Lower lobe of right lung (tissue), 2 donors: ENCODE results near the gene AFG3L2. TPM values are rescaled to one million over a fixed set of nuclear protein-coding genes. Genes with fewer than 3 reads are reported as not detected.

Source experiments
- ATAC-seq, 2 donors: fragments of 200-7000 bp; cut with Tn5 transposase; one replicate each; pipeline ENCODE4 v1.9.1; 2020 to 2022; ENCODE audit warnings: mild to moderate bottlenecking in 2 of 2, moderate library complexity in 2 of 2
- DNase-seq: peaks from one replicate; pipeline ENCODE4 v3.0.0-alpha.2; 2020
- H3K27ac ChIP-seq: fragments of 200-600 bp; one replicate; pipeline ENCODE4 v1.8.0; 2022
- H3K27me3 ChIP-seq: fragments of 200-600 bp; one replicate; pipeline ENCODE4 v1.8.0; 2022; ENCODE audit warnings: low read depth
- H3K36me3 ChIP-seq: fragments of 200-600 bp; one replicate; pipeline ENCODE4 v1.8.0; 2022; ENCODE audit warnings: mild to moderate bottlenecking
- H3K4me1 ChIP-seq: fragments of 200-600 bp; one replicate; pipeline ENCODE4 v1.8.0; 2022
- H3K4me3 ChIP-seq: fragments of 200-600 bp; one replicate; pipeline ENCODE4 v1.8.0; 2022; ENCODE audit warnings: mild to moderate bottlenecking
- H3K9me3 ChIP-seq: fragments of 200-600 bp; one replicate; pipeline ENCODE4 v1.8.0; 2022
- CTCF ChIP-seq: fragments of 200-600 bp; IDR thresholded peaks from one replicate; pipeline ENCODE4 v1.8.0; 2022; ENCODE audit warnings: antibody characterized with exemption, mild to moderate bottlenecking
- intact Hi-C: fragments of 100-400 bp; cut with DNase I; formaldehyde crosslinking; loops from one replicate; pipeline ENCODE4 v1.11.0; 2022
- total RNA-seq: library from RNA; stranded (reverse); fragmentation: NEBNext Ultra II Directional; extraction: Animal tissue kit (Norgen Biotek cat#: 25700); gene quantifications from one replicate; pipeline ENCODE4 v1.2.1, GENCODE V29; 2021
- donor health status: DM: no; HTN: yes; CAD: no; lungs with severe emphysema.

The AFG3L2 gene
- total RNA-seq, 1 donor from 2014 or later = 31.1 TPM

- H3K27ac ChIP-seq = peak overlapping the region; percentile 86
- ATAC-seq = peak; percentile 94 to 95
- peaks cover 15% of the 10 kb centered on the region for H3K4me1 ChIP-seq
- peak; percentile 86 for DNase-seq
- H3K4me3 ChIP-seq = peak overlapping the region; percentile 48
- H3K27me3 ChIP-seq = peaks cover 34% of the 10 kb centered on the region
- no peaks in the 10 kb centered on the region for H3K9me3 ChIP-seq
- intact Hi-C loops = no loop called here
- no peaks in the 10 kb centered on the region for H3K36me3 ChIP-seq
- TF ChIP-seq CTCF = no peak
Measured at GRCh38 chr18:12287684-12288402, 89.2 kb downstream of the AFG3L2 start.

DNA sequence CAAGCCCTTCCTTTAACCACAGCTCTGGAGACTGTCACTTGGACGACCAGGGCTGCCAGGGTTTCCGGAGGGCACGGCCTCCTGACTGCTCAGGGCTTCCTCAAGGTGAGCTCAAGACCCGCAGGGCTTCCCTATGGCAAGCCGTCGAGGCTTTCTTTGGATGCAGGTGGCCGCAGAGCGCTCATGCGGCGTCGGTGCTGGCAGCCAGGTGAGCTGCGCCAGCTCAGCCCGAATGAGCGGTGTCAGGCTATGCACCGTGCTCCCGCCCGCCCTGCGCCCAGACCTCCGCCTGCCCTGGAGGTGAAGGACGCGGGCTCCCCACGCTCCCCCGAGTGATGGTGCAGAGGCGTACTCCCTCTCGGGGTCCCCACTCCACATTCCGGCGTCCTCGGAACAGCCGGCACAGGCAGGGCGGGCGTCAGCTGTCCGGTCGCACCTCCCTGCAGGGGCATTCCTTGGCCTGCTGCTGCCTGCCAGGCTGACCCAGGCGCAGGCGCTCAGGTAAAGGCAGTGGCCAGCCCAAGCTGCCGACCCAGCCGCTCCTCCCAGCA lies 89.8 kb downstream of the AFG3L2 start:
- peak overlapping the region; percentile 86 for H3K27ac ChIP-seq
- peak overlapping the region; percentile 48 for H3K4me3 ChIP-seq
- H3K4me1 ChIP-seq = peaks cover 15% of the 10 kb centered on the region
- intact Hi-C loops = no loop called here
- H3K27me3 ChIP-seq = peaks cover 34% of the 10 kb centered on the region
- DNase-seq (peak; percentile 66), ATAC-seq (peak; percentile 86 to 89)
- TF ChIP-seq CTCF = no peak
- H3K9me3 ChIP-seq = no peaks in the 10 kb centered on the region
- H3K36me3 ChIP-seq = no peaks in the 10 kb centered on the region

GRCh38 chr18:12283666-12284065 lies 93.4 kb downstream of the AFG3L2 start:
- no peak overlapping the region for H3K27ac ChIP-seq
- peaks cover 11% of the 10 kb centered on the region for H3K4me1 ChIP-seq
- ATAC-seq (no peak), DNase-seq (no peak)
- peaks cover 19% of the 10 kb centered on the region for H3K27me3 ChIP-seq
- no peak for TF ChIP-seq CTCF
- no peaks in the 10 kb centered on the region for H3K9me3 ChIP-seq
- no peak overlapping the region for H3K4me3 ChIP-seq
- intact Hi-C loops = no loop called here
- H3K36me3 ChIP-seq = no peaks in the 10 kb centered on the region

DNA sequence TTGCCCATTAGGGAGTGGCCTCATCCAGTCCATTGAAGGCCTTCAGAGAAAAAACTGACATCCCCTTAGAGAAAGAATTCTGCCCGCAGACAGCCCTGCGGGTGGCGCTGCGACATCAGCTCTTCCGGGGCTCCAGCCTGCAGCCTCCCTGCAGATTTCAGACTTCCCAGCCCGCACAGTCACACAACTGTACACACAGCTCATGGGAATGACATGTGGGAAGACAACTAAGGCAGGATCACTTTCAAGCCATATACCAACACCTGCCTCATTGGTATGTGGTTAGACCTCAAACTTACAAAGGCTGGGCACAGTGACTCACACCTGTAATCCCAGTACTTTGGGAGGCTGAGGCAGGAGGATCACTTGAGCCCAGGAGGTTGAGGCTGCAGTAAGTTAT lies 93.8 kb downstream of the AFG3L2 start:
- Histone ChIP-seq H3K27me3 (peaks cover 15% of the 10 kb centered on the region), H3K4me3 (no peak overlapping the region), H3K4me1 (peaks cover 11% of the 10 kb centered on the region), H3K36me3 (no peaks in the 10 kb centered on the region), H3K9me3 (no peaks in the 10 kb centered on the region), H3K27ac (no peak overlapping the region)
- DNase-seq (no peak), ATAC-seq (no peak)
- TF ChIP-seq CTCF = no peak
- intact Hi-C loops = no loop called here

GRCh38 chr18:12282442-12283039 lies 94.5 kb downstream of the AFG3L2 start:
- TF ChIP-seq CTCF = no peak
- H3K4me3 ChIP-seq = no peak overlapping the region
- H3K4me1 ChIP-seq = peaks cover 11% of the 10 kb centered on the region
- ATAC-seq (no peak), DNase-seq (no peak)
- no peaks in the 10 kb centered on the region for H3K9me3 ChIP-seq
- intact Hi-C loops = no loop called here
- H3K36me3 ChIP-seq = no peaks in the 10 kb centered on the region
- H3K27ac ChIP-seq = no peak overlapping the region
- peaks cover 9% of the 10 kb centered on the region for H3K27me3 ChIP-seq
